ENCODE measurements around the gene NCF2.

NCF2 gene

DNA sequence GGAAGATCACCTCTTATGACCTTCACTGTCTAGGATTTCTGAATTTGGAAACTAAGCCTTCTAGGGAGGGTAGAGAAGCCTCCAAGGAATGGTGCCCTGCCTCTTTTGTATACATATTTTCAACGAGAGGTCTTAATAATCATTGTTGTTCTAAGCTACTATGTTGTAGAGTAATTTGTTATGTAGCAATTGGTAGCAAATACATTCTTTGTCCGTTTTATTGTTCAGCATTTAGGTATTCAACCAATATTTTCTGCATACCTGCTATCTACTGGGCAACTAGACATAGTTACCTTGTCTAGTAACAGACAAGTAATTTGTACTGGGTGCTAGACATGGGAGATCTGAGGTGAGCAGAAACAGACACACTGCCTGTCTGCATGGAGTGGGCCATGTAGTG, 20.8 kb upstream of the NCF2 start:
- DNase-seq: no peak

DNA sequence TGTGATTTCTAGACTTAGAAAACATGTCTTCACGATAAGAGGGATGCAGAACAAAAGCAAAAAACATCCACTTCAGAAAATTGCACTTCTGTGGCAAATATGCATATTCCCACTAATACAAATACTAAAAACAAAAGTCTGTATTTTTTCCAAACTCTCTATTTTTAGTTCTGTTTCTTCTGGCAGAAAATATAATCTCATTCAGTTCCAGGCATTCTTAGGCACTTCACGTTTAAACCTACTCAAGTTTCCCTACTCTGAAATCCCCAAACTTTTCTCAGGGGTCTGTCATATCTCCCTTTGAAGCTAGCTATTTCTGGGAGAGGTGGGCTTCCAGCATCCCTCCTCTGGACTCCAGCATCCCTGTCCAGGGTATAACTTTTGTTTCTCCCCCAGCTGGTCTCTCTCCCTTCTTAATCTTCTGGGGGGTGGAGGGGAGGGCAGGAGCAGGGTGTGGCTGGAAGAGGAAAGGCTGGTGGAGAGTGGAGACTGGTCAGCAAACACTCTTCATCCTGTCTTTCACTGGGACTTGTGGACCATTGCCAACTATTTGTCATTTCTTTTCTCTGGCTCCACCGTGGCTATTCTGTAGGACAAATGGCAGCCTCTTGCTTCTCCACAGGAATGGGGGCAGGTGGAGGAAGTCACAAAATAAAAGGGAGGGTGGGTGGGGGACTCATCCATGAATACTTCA, 19.6 kb upstream of the NCF2 start:
- no peak for DNase-seq

DNA sequence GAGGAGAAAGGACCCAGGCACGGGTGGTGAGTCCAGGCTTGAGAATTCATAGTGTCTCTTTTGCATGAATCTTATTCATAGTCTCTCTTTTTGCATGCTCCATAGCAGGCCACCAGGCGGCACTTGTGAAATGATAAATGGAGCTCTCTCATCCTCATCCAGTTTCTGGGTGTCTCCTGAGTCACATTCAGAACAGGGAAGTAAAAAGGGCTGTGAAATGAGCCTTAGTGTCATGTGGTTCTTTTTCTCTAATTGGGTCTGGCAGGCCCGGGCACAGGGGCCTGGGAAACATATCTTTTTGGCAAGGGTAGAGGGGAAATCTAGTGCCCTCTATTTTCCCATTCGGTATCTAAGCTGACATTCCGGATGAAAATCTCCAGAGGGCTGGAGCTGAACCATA, 19.1 kb upstream of the NCF2 start:
- peak in 1 of 5 experiments; percentile 9 for DNase-seq

DNA sequence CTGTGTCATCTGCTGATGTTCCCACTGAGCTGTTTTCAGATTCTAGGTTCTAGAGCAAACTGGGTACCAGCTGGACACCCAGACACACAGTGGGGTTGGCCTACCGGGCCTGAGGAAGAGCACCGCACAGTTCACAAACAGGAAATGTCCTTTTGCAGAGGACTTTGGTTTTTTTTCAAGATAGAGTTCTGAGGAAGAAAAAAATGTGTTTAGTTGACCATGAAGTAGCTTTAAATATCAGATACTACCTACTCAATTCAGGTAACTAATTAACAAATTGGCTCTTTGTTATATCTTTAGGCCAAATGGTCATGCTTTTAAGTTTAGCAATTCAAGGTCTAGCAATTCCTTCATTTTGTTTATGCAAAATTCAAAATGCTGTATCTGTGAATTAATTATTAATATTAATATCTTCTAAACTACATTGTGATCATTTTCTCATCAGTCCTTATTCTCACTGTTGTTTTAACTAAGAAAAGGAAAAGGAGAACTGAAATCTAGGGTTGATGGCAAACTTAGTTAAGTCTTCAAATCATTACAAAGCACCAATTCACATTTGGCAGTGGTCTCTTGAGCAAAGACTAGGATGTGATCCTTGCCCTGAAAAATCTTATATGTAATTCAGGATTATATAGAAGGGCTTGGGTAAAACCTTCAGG, 17.2 kb upstream of the NCF2 start:
- DNase-seq: no peak

DNA sequence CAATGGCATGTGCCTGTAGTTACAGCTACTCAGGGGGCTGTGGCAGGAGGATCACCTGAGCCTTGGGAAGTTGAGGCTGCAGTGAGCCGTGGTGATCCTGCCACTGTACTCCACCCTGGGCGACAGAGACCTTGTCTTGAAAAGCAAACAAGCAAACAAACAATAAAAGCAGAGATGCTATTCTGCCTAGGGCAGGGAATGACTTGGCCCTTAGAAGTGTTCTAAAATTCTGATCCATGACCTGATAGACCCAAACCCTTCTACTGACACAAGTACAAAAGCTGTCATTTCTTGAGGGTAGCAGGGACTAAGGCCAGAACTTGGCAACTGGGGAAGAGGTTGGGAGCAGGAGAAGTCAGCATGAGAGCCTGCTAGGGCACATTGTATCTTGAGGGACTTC, 15.6 kb upstream of the NCF2 start:
- no peak for DNase-seq

GRCh38 chr1:183604815-183605214, 14.6 kb upstream of the NCF2 start:
- DNase-seq: no peak

DNA sequence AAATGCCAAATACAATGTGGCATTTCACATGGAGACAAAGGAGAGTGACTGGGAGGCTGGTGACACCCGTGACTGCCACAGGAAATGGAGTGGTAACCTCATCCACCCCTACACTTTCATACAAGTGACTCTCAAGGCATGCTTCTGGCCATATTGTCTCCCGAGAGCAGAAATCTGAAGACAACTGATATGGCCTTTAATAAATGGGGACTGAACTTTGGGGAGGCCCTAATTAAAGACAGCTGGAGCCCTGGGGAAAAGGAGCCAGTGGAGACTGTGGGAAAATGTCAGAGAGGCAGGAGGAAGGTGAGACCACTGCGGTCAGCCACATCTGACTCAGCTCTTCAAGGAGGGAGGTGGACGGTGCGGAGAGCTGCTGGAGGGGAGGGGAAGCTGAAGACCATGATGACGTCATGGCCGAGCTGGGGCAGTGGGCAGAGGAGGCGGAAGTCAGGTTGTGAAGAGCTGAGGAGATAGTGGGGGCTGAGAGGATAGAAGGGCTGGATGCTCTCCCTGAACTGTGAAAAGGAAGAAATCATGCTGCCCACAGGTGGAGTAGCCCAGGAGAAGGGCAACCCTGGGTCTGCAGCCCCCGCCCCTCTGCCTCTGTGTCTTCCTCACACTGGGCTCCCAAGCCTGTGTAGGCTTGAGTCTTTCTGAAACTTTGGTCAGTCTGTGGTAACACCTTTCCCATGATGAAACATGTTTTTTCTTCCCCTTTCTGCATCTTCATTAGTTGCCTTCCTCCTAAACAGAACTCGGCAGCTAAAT, 14.0 kb upstream of the NCF2 start:
- DNase-seq: no peak

DNA sequence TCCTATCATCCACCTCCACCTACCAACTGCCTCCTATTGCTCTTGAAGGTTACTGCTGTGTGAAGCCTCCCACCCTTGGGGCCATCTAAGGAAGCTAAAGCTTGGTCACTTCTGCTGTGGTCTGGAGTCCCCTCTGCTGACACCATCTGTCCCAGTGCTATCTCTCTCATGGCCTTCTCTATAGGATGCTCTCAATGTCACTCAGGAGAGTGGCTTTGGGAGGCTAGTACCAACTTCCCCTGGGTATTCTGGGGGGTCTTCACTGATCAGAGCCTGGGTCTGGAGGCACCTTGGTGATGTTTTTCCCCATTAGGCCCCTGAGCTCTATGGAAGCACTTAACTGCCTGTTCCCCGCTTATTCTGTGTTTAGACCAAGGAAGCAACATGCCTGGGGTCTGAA, 12.3 kb upstream of the NCF2 start:
- no peak for DNase-seq

DNA sequence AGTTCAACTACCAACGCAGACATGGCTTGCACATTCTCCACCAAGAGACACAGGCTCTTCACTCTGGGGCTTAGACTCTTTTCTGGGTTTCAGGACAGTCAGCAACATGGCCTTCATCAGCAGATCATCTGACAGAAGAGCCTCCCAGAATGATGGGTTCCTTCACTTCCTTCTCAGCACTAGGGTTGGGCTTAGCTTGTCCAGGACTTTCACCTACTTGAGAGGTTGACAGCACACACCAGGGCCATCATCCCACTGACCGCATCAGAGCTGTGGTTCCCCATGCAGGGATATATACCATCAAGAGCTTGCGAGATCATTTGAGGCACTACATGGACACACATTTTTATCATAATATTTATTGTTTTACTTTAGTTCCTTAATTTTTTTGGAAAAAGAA, 10.4 kb upstream of the NCF2 start:
- DNase-seq: no peak

GRCh38 chr1:183600136-183600535, 9.9 kb upstream of the NCF2 start:
- peak in 1 of 5 experiments; percentile 18 for DNase-seq

DNA sequence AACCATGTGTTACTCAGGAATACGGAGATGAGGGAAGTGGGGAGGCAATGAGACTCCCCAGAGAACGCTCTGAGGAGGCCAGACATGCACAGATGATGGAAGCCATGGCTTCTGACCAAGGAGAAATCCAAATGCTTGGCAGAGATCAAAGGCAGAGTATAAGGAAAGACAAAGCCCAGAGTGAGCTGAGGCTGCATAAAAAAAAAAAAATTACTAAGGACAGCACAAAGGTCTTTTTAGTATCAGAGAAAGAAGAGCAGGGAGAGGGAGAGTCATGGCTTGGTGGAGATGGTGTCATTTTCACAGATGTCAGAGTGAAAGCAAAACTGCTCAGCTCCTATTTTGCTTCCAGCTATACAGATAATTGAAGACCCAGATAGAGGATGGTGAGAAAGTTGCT, 8.1 kb upstream of the NCF2 start:
- DNase-seq: no peak

- DNase-seq: no peak
Observed at GRCh38 chr1:183597656-183598347, 7.5 kb upstream of the NCF2 start.

- no peak for DNase-seq
Observed at GRCh38 chr1:183596500-183596899, 6.2 kb upstream of the NCF2 start.

GRCh38 chr1:183595537-183595936, 5.3 kb upstream of the NCF2 start:
- no peak for DNase-seq

DNA sequence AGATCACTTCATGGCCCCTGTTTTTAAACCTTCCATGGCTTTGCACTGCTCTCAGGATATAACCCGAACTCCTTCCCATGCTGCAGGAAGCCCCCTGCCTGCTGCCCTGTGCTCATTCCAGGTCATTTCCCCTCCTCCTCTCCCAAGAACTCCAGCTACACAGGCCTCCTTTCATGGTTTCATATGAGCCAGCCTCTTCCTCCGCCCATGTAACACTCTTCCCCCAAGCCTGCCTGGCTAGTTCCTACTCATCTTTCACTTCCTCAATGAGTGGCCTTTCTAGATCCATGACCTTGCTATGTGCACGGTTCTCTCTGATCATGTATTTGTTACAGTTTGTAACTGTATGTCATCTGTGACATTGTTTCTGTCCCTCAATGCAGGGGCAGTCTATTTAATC, 3.1 kb upstream of the NCF2 start:
- DNase-seq: no peak

- DNase-seq: no peak
Observed at GRCh38 chr1:183592733-183593132, 2.5 kb upstream of the NCF2 start.

GRCh38 chr1:183589874-183590243, 400 bp downstream of the NCF2 start:
- peak in 1 of 5 experiments; percentile 44 for DNase-seq

DNA sequence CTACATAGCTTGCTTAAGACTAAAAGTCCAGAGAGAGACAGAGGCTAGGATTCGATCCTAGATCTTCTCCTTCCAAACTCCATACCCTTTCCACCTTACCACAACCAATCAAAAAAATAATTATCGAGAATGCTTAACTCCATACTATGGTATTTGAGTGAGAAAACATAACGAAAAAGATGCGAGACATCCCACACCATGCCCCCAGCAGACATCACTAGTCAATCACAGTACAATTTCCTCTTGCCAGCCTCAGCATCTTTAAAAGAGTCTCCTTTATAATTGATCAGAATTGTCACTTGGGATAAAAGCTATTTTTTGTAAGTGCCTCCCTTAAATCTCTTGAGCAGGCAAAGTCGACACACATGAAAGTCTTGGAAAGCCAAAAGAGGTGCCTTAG, 875 bp downstream of the NCF2 start:
- DNase-seq: peak in 1 of 5 experiments; percentile 48

DNA sequence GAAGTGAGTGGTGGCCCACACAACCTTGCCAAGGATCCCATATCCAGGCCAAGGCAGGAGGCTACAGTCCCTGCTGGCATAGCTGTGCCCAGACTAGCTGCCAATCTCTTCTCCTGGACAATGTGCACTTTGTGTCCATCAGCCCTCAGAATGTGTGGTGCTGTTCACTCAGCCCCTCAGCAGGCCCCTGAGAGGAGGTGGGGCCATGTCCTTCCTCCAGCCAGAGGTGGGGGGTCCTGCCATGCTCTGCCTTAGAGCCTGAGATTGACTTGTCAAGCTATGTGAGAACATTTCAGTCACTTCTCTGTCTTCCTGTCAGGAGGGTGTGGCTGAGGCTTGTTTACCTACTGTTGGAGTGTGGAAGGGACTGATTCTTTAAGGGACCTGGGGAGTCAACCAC, 1.4 kb downstream of the NCF2 start:
- DNase-seq: peak in 1 of 5 experiments; percentile 38

- no peak for DNase-seq
Observed at GRCh38 chr1:183586926-183587325, 3.3 kb downstream of the NCF2 start.

- DNase-seq: no peak
Observed at GRCh38 chr1:183586455-183586854, 3.8 kb downstream of the NCF2 start.

DNA sequence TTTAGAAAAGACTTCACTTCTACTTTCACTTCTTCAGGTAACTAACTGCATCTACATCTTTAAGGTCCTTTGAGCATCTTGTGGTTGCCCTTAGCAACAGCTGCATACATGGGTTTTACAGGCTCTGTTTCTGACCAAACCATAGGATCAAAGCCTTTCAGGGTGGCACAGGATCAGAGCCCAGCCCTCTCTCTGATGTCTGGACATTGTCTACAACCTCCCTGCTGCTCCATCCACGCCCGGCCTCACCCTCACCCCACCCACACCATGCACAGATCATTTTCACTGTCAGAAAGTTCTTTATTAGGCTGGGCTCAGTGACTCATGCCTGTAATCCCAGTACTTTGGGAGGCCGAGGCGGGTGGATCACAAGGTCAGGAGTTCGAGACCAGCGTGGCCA, 5.2 kb downstream of the NCF2 start:
- DNase-seq: peak in 1 of 5 experiments; percentile 31

DNA sequence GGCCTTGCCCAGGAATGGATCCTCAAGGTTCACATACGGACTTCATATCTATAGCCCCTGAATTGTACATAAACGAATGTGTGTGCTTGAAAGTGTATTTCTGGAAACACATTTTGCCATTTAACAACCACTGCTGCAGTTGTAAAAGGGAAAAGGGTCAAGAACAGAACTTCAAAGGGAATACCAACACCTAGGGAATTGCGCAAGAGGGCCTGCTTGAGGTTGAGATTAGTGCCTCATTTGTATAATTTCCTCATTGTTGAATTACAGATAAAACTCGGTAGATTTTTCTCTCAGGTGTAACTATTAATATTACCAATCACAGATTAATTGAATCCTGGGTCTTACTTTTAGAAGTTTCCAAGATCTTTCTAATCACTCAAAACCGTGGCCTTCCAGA, 6.1 kb downstream of the NCF2 start:
- DNase-seq: no peak
